ENCODE results near the gene TAOK3. TPM values are rescaled to one million over a fixed set of nuclear protein-coding genes. Genes with fewer than 3 reads are reported as not detected.

Gene TAOK3
- total and polyA plus RNA-seq, 9 of the 15 experiments (the other 6 are each of a cell fraction or from before 2014, with no cell fraction given), result 24.3 to 83.5 (median 47.1) TPM

DNA sequence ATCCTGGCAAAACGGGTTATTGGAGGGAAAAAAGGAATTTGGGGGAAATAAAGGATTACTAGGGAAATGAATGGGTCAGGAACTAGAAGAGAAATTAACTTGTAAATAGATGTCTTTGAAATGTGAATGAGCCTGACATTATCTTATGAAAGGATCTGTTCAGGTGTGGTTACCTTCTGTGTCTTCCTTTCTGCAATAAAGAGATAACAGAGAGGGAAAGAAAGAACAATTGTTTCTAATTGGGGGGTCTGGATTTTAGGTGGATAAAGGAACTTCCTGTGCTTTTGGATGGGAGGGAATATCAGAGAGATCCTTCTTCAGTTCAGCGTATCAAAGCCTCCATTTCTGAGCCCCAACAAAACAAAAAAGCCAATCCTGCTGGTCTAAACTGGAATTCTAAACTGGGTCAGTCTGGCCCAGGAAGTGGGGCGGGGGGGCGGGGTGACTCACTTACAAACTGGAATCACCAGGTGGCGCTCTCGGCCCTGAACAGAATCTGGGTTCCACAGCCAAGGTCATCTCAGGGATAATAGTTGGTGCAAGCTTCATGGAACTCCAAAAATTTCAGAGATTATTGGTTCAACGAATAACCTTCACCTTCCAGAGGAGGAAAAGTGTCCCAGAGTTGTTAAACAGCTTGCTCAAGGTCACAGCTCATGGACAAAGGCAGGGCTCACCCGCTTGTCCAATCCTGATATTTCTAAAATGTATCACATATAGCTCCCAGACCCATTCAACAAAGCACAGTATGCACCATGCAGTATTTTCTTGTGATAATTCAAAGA is 251.9 kb downstream of the TAOK3 start (continued):
- peak in 1 of 2 experiments; percentile 89; a peak in 1 of 4 replicates for TF ChIP-seq ZNF318 (IDR thresholded peaks at IDR 0.05; ENCODE audit: borderline replicate concordance in 1 of 2, low read depth in 1 of 2)
- no peak for TF ChIP-seq TOE1 (IDR thresholded peaks at IDR 0.05; ENCODE audit: borderline replicate concordance)
- TF ChIP-seq TOE1 (CRISPR knock-in tag; IDR thresholded peaks at IDR 0.05; ENCODE audit: borderline replicate concordance, low read depth), result no peak
- 0 out of 2 replicates have a peak, but pooled peaks have one; percentile 41 for TF ChIP-seq GATAD2A (IDR thresholded peaks at IDR 0.05)
- peak in 1 of 2 experiments; percentile 4; a peak in 1 of 4 replicates for TF ChIP-seq RCOR1 (IDR thresholded peaks at IDR 0.05; ENCODE audit: borderline replicate concordance in 1 of 2, low read depth in 2 of 2, low read length in 2 of 2)
- peak; percentile 65 for TF ChIP-seq SMARCE1 (IDR thresholded peaks at IDR 0.05)
- no peak for TF ChIP-seq DNMT1 (IDR thresholded peaks at IDR 0.05)
- TF ChIP-seq MLLT1 (IDR thresholded peaks at IDR 0.05), result peak in 1 of 2 experiments; percentile 34; a peak in 1 of 4 replicates
- peak in 1 of 2 experiments; percentile 55; a peak in 3 of 4 replicates for TF ChIP-seq RAD21 (CRISPR knock-in tag; conservative IDR thresholded peaks at IDR 0.05 in 1 of 2, IDR thresholded peaks at IDR 0.05 in 1 of 2)
- TF ChIP-seq NFRKB (IDR thresholded peaks at IDR 0.05; ENCODE audit: low read depth), result peak; percentile 49; the same call in 1 of the 2 replicates
- 0 out of 2 replicates have a peak, but pooled peaks have one; percentile 26 for TF ChIP-seq HDGF (IDR thresholded peaks at IDR 0.05)
- peak; percentile 75 for TF ChIP-seq FOSL1 (tag; conservative IDR thresholded peaks at IDR 0.05)
- TF ChIP-seq ZNF274 (IDR thresholded peaks at IDR 0.05; ENCODE audit: borderline replicate concordance, low read depth, low read length), result no peak
- TF ChIP-seq ESRRA (IDR thresholded peaks at IDR 0.05; ENCODE audit: borderline replicate concordance, low read depth), result peak; percentile 96
- no peak for TF ChIP-seq ATF7 (IDR thresholded peaks at IDR 0.05)
- peak in 1 of 3 experiments; percentile 27 for TF ChIP-seq YY1 (IDR thresholded peaks at IDR 0.05; ENCODE audit: borderline replicate concordance in 1 of 3, control insufficient read depth in 1 of 3, extremely low read depth in 1 of 3, insufficient read depth in 3 of 3, insufficient read length in 1 of 3, insufficient replicate concordance in 2 of 3, low read depth in 1 of 3, low read length in 2 of 3)
- peak; percentile 28 for TF ChIP-seq GABPA (tag; conservative IDR thresholded peaks at IDR 0.05; ENCODE audit: low read depth)

All from K562 (cell line).